IMR-90 (cell line): Measurements from ENCODE around the gene OR52E6.

Source experiments
- BHLHE40 ChIP-seq: fragments of 150-350 bp; IDR thresholded peaks from 2 replicates; pipeline ENCODE4 v1.6.1; 2016; ENCODE audit warnings: mild to moderate bottlenecking, low read depth, low read length
- CEBPB ChIP-seq: IDR thresholded peaks from 2 replicates; pipeline ENCODE4 v1.6.1; 2012; ENCODE audit warnings: low read depth, low read length, improper control_type of control experiment
- CHD1 ChIP-seq: IDR thresholded peaks from 2 replicates; pipeline ENCODE4 v1.6.1; 2012; ENCODE audit warnings: low read depth, low read length, improper control_type of control experiment
- CTCF ChIP-seq: conservative IDR thresholded peaks from 2 replicates; pipeline ENCODE4 v1.5.1; 2012; ENCODE audit warnings: mild to moderate bottlenecking, low read depth, low read length, improper control_type of control experiment
- FOS ChIP-seq: fragments of 150-350 bp; IDR thresholded peaks from 2 replicates; pipeline ENCODE4 v1.6.1; 2016; ENCODE audit warnings: low read depth, low read length
- MAFK ChIP-seq: IDR thresholded peaks from 2 replicates; pipeline ENCODE4 v1.6.1; 2012; ENCODE audit warnings: low read depth, low read length, improper control_type of control experiment
- MAZ ChIP-seq: IDR thresholded peaks from 2 replicates; pipeline ENCODE4 v1.6.1; 2012; ENCODE audit warnings: low read depth, mild to moderate bottlenecking, low read length, improper control_type of control experiment, moderate library complexity, borderline replicate concordance
- MXI1 ChIP-seq: IDR thresholded peaks from 2 replicates; pipeline ENCODE4 v1.6.1; 2012; ENCODE audit warnings: low read depth, mild to moderate bottlenecking, low read length, moderate library complexity, borderline replicate concordance
- NFE2L2 ChIP-seq: fragments of 150-350 bp; IDR thresholded peaks from 2 replicates; pipeline ENCODE4 v1.6.1; 2016; ENCODE audit warnings: low read depth, mild to moderate bottlenecking, low read length
- POLR2A ChIP-seq: IDR thresholded peaks from 2 replicates; pipeline ENCODE4 v1.6.1; 2012; ENCODE audit warnings: mild to moderate bottlenecking, low read depth, low read length
- RAD21 ChIP-seq: IDR thresholded peaks from 2 replicates; pipeline ENCODE4 v1.6.1; 2012; ENCODE audit warnings: low read length, improper control_type of control experiment
- RCOR1 ChIP-seq: IDR thresholded peaks from 2 replicates; pipeline ENCODE4 v1.6.1; 2012; ENCODE audit warnings: mild to moderate bottlenecking, low read length, improper control_type of control experiment; ENCODE audit not compliant: insufficient replicate concordance
- RFX5 ChIP-seq: IDR thresholded peaks from 2 replicates; pipeline ENCODE4 v1.8.0; 2012; ENCODE audit warnings: low read depth, mild to moderate bottlenecking, low read length, moderate library complexity
- SMC3 ChIP-seq: fragments of 150-350 bp; IDR thresholded peaks from 2 replicates; pipeline ENCODE4 v1.6.1; 2016; ENCODE audit warnings: low read depth, mild to moderate bottlenecking, antibody characterized with exemption, low read length, moderate library complexity

- no peak for TF ChIP-seq CTCF
- no peak for TF ChIP-seq BHLHE40
- TF ChIP-seq POLR2A: no peak
- TF ChIP-seq RCOR1: no peak
- no peak for TF ChIP-seq CHD1
- no peak for TF ChIP-seq RAD21
- TF ChIP-seq MAZ: no peak
- no peak for TF ChIP-seq FOS
- no peak for TF ChIP-seq CEBPB
- TF ChIP-seq MAFK: no peak
- no peak for TF ChIP-seq MXI1
- no peak for TF ChIP-seq RFX5
- no peak for TF ChIP-seq SMC3
- no peak for TF ChIP-seq NFE2L2
Observed at GRCh38 chr11:5841797-5842196, at the start of gene OR52E6.
